Fibroblast of lung (primary cell): Measurements from ENCODE around the gene GPR55. TPM values are rescaled to one million over a fixed set of nuclear protein-coding genes. Genes with fewer than 3 reads are reported as not detected.

ENCODE experiments used
- DNase-seq, 2 donors: peaks; one replicate each; pipeline versions ENCODE4 v3.0.0 to v3.0.0-alpha.2; 2010; ENCODE audit warnings: low read depth in 2 of 2
- H2AFZ ChIP-seq: 2 replicates; pipeline ENCODE4 v1.5.1; 2012; ENCODE audit warnings: low read length, control low read depth, inconsistent platforms
- H3K27ac ChIP-seq: 2 replicates; pipeline ENCODE4 v1.5.1; 2011; ENCODE audit warnings: low read length, control low read depth; ENCODE audit not compliant: insufficient read depth
- H3K27me3 ChIP-seq: 2 replicates; pipeline ENCODE4 v1.5.1; 2011; ENCODE audit warnings: mild to moderate bottlenecking, low read length; ENCODE audit not compliant: control insufficient read depth, insufficient read depth
- H3K36me3 ChIP-seq: 2 replicates; pipeline ENCODE4 v1.5.1; 2011; ENCODE audit warnings: low read length; ENCODE audit not compliant: control insufficient read depth, insufficient read depth
- H3K4me1 ChIP-seq: 2 replicates; pipeline ENCODE4 v1.5.1; 2011; ENCODE audit warnings: low read length; ENCODE audit not compliant: control insufficient read depth, insufficient read depth; ENCODE audit errors: extremely low read depth
- H3K4me2 ChIP-seq: 2 replicates; pipeline ENCODE4 v1.5.1; 2011; ENCODE audit warnings: low read length, control low read depth; ENCODE audit not compliant: insufficient read depth; ENCODE audit errors: extremely low read depth
- H3K4me3 ChIP-seq, 4 experiments: fragments of 200-600 bp in 1 of 4; sonication (generic) in 1 of 4; replicated peaks in 1 of 4; 2 replicates each; pipeline ENCODE4 v1.5.1; 2011 to 2016; ENCODE audit warnings: low read length in 4 of 4, low read depth in 3 of 4, mild to moderate bottlenecking in 3 of 4, control low read depth in 2 of 4, inconsistent platforms in 1 of 4, mixed read lengths in 1 of 4; ENCODE audit not compliant: insufficient read depth in 1 of 4; ENCODE audit errors: control extremely low read depth in 1 of 4
- H3K79me2 ChIP-seq: 2 replicates; pipeline ENCODE4 v1.5.1; 2012; ENCODE audit warnings: mild to moderate bottlenecking, low read length, inconsistent platforms; ENCODE audit not compliant: control insufficient read depth, insufficient read depth
- H3K9ac ChIP-seq: 2 replicates; pipeline ENCODE4 v1.5.1; 2011; ENCODE audit warnings: mild to moderate bottlenecking, low read length, control low read depth; ENCODE audit not compliant: insufficient read depth
- H3K9me3 ChIP-seq: 2 replicates; pipeline ENCODE4 v1.5.1; 2012; ENCODE audit warnings: low read depth, low read length; ENCODE audit not compliant: control insufficient read depth, insufficient read depth
- H4K20me1 ChIP-seq: 2 replicates; pipeline ENCODE4 v1.5.1; 2011; ENCODE audit warnings: low read length; ENCODE audit not compliant: control insufficient read depth, insufficient read depth; ENCODE audit errors: extremely low read depth
- CTCF ChIP-seq, 2 donors: IDR thresholded peaks in 1 of 2; conservative IDR thresholded peaks in 1 of 2; 1 replicate in 1 of 2; 2 replicates in 1 of 2; pipeline ENCODE4 v1.5.1; 2011 to 2012; ENCODE audit warnings: low read length in 2 of 2, control low read depth in 1 of 2, inconsistent platforms in 1 of 2, low read depth in 1 of 2, mild to moderate bottlenecking in 1 of 2
- EZH2 ChIP-seq: IDR thresholded peaks from 2 replicates; pipeline ENCODE4 v1.5.1; 2012; ENCODE audit warnings: low read length, control low read depth, mild to moderate bottlenecking; ENCODE audit errors: missing control alignments
- polyA plus RNA-seq, 2 donors: library from polyadenylated mRNA; depleted of rRNA in 1 of 2; stranded (reverse) in 1 of 2; unstranded in 1 of 2; fragments of >200 nt; gene quantifications; 2 replicates each; pipeline ENCODE4 v1.2.1, GENCODE V29; 2011 to 2012; ENCODE audit warnings: missing spikeins in 1 of 2
- total RNA-seq: library from RNA; depleted of rRNA; stranded (reverse); fragments of >200 nt; gene quantifications from 2 replicates; pipeline ENCODE4 v1.2.1, GENCODE V29; 2014

The GPR55 gene
- total and polyA plus RNA-seq, 2 donors (not counting 1 experiment from before 2014, with no cell fraction given): not detected

GRCh38 chr2:230913406-230914143, 11.5 kb downstream of the GPR55 start:
- peaks cover 4% of the 10 kb centered on the region for H3K27me3 ChIP-seq
- H3K4me3 ChIP-seq: no peak overlapping the region
- no peaks in the 10 kb centered on the region for H3K36me3 ChIP-seq
- H4K20me1 ChIP-seq: no peaks in the 10 kb centered on the region
- no peak overlapping the region for H3K4me2 ChIP-seq
- H3K79me2 ChIP-seq: no peaks in the 10 kb centered on the region
- peak in 1 of 2 donors; percentile 17 for DNase-seq
- H3K27ac ChIP-seq: no peak overlapping the region
- H3K9ac ChIP-seq: no peak overlapping the region
- H2AFZ ChIP-seq: no peak overlapping the region
- H3K9me3 ChIP-seq: no peaks in the 10 kb centered on the region
- H3K4me1 ChIP-seq: peaks cover 5% of the 10 kb centered on the region
- TF ChIP-seq CTCF (conservative IDR thresholded peaks at IDR 0.05 in 1 of 2, IDR thresholded peaks at IDR 0.05 in 1 of 2; ENCODE audit: low read depth in 1 of 2, low read length in 2 of 2) (peak; percentile 30 to 40), EZH2 (no peak)

- Histone ChIP-seq H4K20me1 (no peaks in the 10 kb centered on the region), H3K4me1 (peaks cover 8% of the 10 kb centered on the region), H3K36me3 (no peaks in the 10 kb centered on the region), H3K27ac (no peak overlapping the region), H3K9me3 (no peaks in the 10 kb centered on the region), H3K4me3 (no peak overlapping the region), H2AFZ (no peak overlapping the region), H3K27me3 (peaks cover 4% of the 10 kb centered on the region), H3K9ac (no peak overlapping the region), H3K4me2 (no peak overlapping the region), H3K79me2 (no peaks in the 10 kb centered on the region)
- TF ChIP-seq EZH2 (no peak), CTCF (conservative IDR thresholded peaks at IDR 0.05 in 1 of 2, IDR thresholded peaks at IDR 0.05 in 1 of 2; ENCODE audit: low read depth in 1 of 2, low read length in 2 of 2) (no peak)
- DNase-seq: no peak
These were observed 12.3 kb downstream of the GPR55 start for GRCh38 chr2:230912724-230913123.

GRCh38 chr2:230912046-230912445, 13.0 kb downstream of the GPR55 start:
- Histone ChIP-seq H3K9ac (no peak overlapping the region), H2AFZ (no peak overlapping the region), H3K4me3 (no peak overlapping the region), H3K79me2 (no peaks in the 10 kb centered on the region), H3K4me1 (peaks cover 8% of the 10 kb centered on the region), H4K20me1 (no peaks in the 10 kb centered on the region), H3K4me2 (no peak overlapping the region), H3K36me3 (no peaks in the 10 kb centered on the region), H3K9me3 (no peaks in the 10 kb centered on the region), H3K27ac (no peak overlapping the region), H3K27me3 (peaks cover 4% of the 10 kb centered on the region)
- DNase-seq: no peak
- TF ChIP-seq CTCF (conservative IDR thresholded peaks at IDR 0.05 in 1 of 2, IDR thresholded peaks at IDR 0.05 in 1 of 2; ENCODE audit: low read depth in 1 of 2, low read length in 2 of 2): no peak
- TF ChIP-seq EZH2: no peak
